Measurements from ENCODE around the gene HOXC5. TPM values are rescaled to one million over a fixed set of nuclear protein-coding genes. Genes with fewer than 3 reads are reported as not detected.
A peak's percentile ranks its signal among the peaks of the same experiment; 100 is the strongest.

Gene HOXC5
- total and polyA plus RNA-seq, 2 donors (not counting 1 experiment from before 2014, with no cell fraction given): not detected

DNA sequence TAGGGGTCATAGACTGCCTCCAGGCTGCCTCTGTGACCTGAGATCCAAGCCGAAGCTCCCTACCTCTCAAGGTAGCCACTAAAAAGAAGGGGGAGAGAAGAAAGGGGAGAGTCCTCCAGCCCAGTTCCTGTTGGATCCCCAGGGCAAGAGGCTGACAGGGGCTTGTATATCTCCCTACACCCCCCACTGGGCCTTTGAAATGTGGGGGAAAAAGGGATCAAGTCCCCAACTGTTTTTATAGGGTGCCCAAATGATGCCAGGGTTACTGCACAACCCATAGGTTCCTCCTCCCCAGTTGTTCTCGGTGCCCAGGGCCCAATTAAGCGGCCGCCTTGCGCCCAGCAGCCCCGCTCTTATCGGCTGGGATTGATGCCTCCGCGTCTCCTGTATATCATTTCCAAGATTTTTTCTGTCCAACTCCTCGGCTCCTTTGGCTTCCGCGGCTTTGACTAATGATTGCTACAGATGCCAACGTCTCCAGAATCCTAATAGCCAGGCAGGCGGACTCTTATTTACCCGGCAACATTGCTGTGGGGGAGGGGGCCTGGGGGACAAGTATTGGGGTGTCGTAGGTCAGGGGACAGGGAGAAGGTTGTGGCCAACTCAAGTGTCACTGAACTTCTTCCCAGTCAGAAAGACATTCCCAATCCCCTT lies 13.1 kb downstream of the HOXC5 start:
- no peaks in the 10 kb centered on the region for H3K36me3 ChIP-seq (replicated peaks in 1 of 2; ENCODE audit: control extremely low read depth in 1 of 2, control insufficient read depth in 1 of 2, extremely low read depth in 1 of 2, insufficient read depth in 2 of 2, low read length in 1 of 2)
- Mint-ChIP-seq H3K9me3 (ENCODE audit: insufficient read depth) (no peaks in the 10 kb centered on the region), H3K27me3 (peaks cover 90% of the 10 kb centered on the region), H3K27ac (no peak overlapping the region), H3K4me3 (no peak overlapping the region), H3K4me1 (peaks cover 21% of the 10 kb centered on the region)
- no peak overlapping the region for H3K4me2 ChIP-seq (replicated peaks; ENCODE audit: low read depth, low read length, poor library complexity, severe bottlenecking)
- peaks cover 21% of the 10 kb centered on the region in 2 donors for H3K4me1 ChIP-seq (ENCODE audit: control insufficient read depth in 2 of 2, insufficient read depth in 2 of 2, low read length in 2 of 2)
- DNase-seq (no peak), ATAC-seq (ENCODE audit: low read depth) (no peak)
- CTCF ChIA-PET: interaction anchor here (1.1 to 1.2 kb wide), 3 partner anchors 14 to 162 kb away, joined by 3 to 6 read pairs (median 5); no protein-coding TSS in a partner anchor
- WGBS (ENCODE audit: insufficient coverage): 57% methylated on average over 11 of the region's 16 CpGs
- H3K9ac ChIP-seq (ENCODE audit: low read length): no peak overlapping the region
- peaks cover 2 to 88% (median 80%) of the 10 kb centered on the region in 4 experiments for H3K27me3 ChIP-seq (replicated peaks in 1 of 4; ENCODE audit: control extremely low read depth in 1 of 4, control insufficient read depth in 3 of 4, insufficient read depth in 4 of 4, low read length in 3 of 4)
- H2AFZ ChIP-seq (ENCODE audit: insufficient read depth, low read depth, low read length, poor library complexity, severe bottlenecking): no peak overlapping the region
- intact Hi-C loops (cut with micrococcal nuclease): no loop called here
- no peak for TF ChIP-seq EZH2 (IDR thresholded peaks at IDR 0.05; ENCODE audit: borderline replicate concordance, insufficient read depth, low read depth, low read length, poor library complexity, severe bottlenecking)
- TF ChIP-seq, protein P1, sequence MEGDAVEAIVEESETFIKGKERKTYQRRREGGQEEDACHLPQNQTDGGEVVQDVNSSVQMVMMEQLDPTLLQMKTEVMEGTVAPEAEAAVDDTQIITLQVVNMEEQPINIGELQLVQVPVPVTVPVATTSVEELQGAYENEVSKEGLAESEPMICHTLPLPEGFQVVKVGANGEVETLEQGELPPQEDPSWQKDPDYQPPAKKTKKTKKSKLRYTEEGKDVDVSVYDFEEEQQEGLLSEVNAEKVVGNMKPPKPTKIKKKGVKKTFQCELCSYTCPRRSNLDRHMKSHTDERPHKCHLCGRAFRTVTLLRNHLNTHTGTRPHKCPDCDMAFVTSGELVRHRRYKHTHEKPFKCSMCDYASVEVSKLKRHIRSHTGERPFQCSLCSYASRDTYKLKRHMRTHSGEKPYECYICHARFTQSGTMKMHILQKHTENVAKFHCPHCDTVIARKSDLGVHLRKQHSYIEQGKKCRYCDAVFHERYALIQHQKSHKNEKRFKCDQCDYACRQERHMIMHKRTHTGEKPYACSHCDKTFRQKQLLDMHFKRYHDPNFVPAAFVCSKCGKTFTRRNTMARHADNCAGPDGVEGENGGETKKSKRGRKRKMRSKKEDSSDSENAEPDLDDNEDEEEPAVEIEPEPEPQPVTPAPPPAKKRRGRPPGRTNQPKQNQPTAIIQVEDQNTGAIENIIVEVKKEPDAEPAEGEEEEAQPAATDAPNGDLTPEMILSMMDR (IDR thresholded peaks at IDR 0.05): no peak
- H3K4me3 ChIP-seq (ENCODE audit: control extremely low read depth in 1 of 5, extremely low read depth in 1 of 5, insufficient read depth in 1 of 5, low read depth in 2 of 5, low read length in 4 of 5): no peak overlapping the region
- H3K9me3 ChIP-seq (ENCODE audit: control extremely low read depth in 1 of 3, control insufficient read depth in 2 of 3, insufficient read depth in 1 of 3, low read length in 2 of 3): peaks cover 0 to 18% (median 2%) of the 10 kb centered on the region in 3 donors
- POLR2A ChIA-PET: no interaction called here
- no peaks in the 10 kb centered on the region for H4K20me1 ChIP-seq (ENCODE audit: control insufficient read depth, insufficient read depth, low read length, poor library complexity, severe bottlenecking)
- H3K79me2 ChIP-seq (ENCODE audit: control insufficient read depth, insufficient read depth, low read length): no peaks in the 10 kb centered on the region
- no peak overlapping the region for H3K27ac ChIP-seq (ENCODE audit: low read length in 2 of 2)

DNA sequence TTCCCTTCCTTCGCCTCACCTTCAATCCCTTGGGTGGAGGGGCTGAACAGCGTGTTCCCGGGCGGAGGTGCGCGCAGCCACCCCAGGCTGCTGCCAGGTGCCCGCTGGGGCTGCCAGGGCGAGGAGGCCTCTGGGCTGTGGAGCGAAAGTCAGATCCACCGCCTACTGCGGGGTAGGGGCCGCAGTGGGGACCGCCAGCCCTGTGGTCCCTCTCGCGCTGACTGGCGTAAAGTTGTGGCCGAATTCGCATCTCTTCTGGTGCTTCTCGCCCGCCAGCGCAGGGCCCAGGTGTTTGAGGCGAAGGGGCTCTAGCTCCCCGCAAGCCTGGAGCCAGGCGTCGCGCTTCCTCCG lies 13.9 kb downstream of the HOXC5 start:
- intact Hi-C loops (cut with micrococcal nuclease): no loop called here
- DNase-seq (no peak), ATAC-seq (ENCODE audit: low read depth) (no peak)
- peak overlapping the region; percentile 67 for H3K4me2 ChIP-seq (replicated peaks; ENCODE audit: low read depth, low read length, poor library complexity, severe bottlenecking)
- WGBS (ENCODE audit: insufficient coverage): 16% methylated on average over 27 of the region's 27 CpGs
- no peaks in the 10 kb centered on the region for H3K79me2 ChIP-seq (ENCODE audit: control insufficient read depth, insufficient read depth, low read length)
- ChIA-PET CTCF (interaction anchor here (1.1 kb wide), 1 partner anchor 14 kb away, joined by 3 read pairs; the partner anchor contains the start of gene HOXC5), POLR2A (no interaction called here)
- H3K4me1 ChIP-seq (ENCODE audit: control insufficient read depth in 2 of 2, insufficient read depth in 2 of 2, low read length in 2 of 2): peaks cover 28 to 29% of the 10 kb centered on the region in 2 donors
- H4K20me1 ChIP-seq (ENCODE audit: control insufficient read depth, insufficient read depth, low read length, poor library complexity, severe bottlenecking): no peaks in the 10 kb centered on the region
- TF ChIP-seq, protein P1 (IDR thresholded peaks at IDR 0.05): no peak
- no peak for TF ChIP-seq EZH2 (IDR thresholded peaks at IDR 0.05; ENCODE audit: borderline replicate concordance, insufficient read depth, low read depth, low read length, poor library complexity, severe bottlenecking)
- peaks cover 0 to 24% (median 2%) of the 10 kb centered on the region in 3 donors for H3K9me3 ChIP-seq (ENCODE audit: control extremely low read depth in 1 of 3, control insufficient read depth in 2 of 3, insufficient read depth in 1 of 3, low read length in 2 of 3)
- Mint-ChIP-seq H3K4me1 (peaks cover 26% of the 10 kb centered on the region), H3K27ac (no peak overlapping the region), H3K4me3 (peak overlapping the region; percentile 66), H3K27me3 (peaks cover 91% of the 10 kb centered on the region), H3K9me3 (ENCODE audit: insufficient read depth) (no peaks in the 10 kb centered on the region)
- H3K9ac ChIP-seq (ENCODE audit: low read length): no peak overlapping the region
- H3K4me3 ChIP-seq (ENCODE audit: control extremely low read depth in 1 of 5, extremely low read depth in 1 of 5, insufficient read depth in 1 of 5, low read depth in 2 of 5, low read length in 4 of 5): peak overlapping the region in 2 of 5 experiments; percentile 11 to 33
- peak overlapping the region; percentile 27 for H2AFZ ChIP-seq (ENCODE audit: insufficient read depth, low read depth, low read length, poor library complexity, severe bottlenecking)
- H3K36me3 ChIP-seq (replicated peaks in 1 of 2; ENCODE audit: control extremely low read depth in 1 of 2, control insufficient read depth in 1 of 2, extremely low read depth in 1 of 2, insufficient read depth in 2 of 2, low read length in 1 of 2): no peaks in the 10 kb centered on the region
- H3K27ac ChIP-seq (ENCODE audit: low read length in 2 of 2): no peak overlapping the region
- H3K27me3 ChIP-seq (replicated peaks in 1 of 4; ENCODE audit: control extremely low read depth in 1 of 4, control insufficient read depth in 3 of 4, insufficient read depth in 4 of 4, low read length in 3 of 4): peaks cover 2 to 93% (median 82%) of the 10 kb centered on the region in 4 experiments
